ENCODE results near the gene MYRIP.
"Not testable (repeated sequence)": the region's sequence is repeated elsewhere in the genome, so short reads cannot be mapped to it uniquely, and the experiment has no call there.

Gene MYRIP

GRCh38 chr3:39808467-39809180 is 785 bp upstream of the MYRIP start:
- DNase-seq (ENCODE audit: low read depth): no peak

GRCh38 chr3:39809995-39810595 is 686 bp downstream of the MYRIP start:
- no peak for DNase-seq (ENCODE audit: low read depth)

DNA sequence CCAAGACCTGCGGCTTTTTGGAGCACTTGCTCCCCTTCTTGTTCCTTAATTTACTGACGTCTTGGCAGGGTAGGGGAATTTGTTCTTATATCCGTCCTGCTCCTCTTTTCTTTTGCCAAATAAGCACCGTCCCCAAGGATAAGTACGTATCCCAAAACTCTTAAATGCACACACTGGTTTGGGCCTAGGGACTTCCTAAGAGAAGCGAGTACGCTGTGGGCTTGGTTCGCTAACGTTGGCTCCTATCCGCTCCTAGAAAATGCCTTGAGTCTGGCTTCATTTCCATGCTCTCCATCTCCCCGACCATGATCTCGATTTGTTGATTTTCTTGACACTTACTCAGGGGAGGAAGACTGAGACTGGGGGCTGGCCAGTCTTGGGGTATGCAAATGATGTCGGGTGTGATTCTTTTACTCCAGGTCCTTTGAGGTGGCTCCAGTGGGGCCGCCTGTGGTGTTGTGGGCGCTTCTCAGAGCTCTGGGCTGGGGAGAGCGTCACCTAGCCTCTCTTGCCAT is 1.3 kb downstream of the MYRIP start:
- DNase-seq (ENCODE audit: low read depth): no peak

GRCh38 chr3:39811561-39811960 is 2.2 kb downstream of the MYRIP start:
- DNase-seq (ENCODE audit: low read depth): no peak

DNA sequence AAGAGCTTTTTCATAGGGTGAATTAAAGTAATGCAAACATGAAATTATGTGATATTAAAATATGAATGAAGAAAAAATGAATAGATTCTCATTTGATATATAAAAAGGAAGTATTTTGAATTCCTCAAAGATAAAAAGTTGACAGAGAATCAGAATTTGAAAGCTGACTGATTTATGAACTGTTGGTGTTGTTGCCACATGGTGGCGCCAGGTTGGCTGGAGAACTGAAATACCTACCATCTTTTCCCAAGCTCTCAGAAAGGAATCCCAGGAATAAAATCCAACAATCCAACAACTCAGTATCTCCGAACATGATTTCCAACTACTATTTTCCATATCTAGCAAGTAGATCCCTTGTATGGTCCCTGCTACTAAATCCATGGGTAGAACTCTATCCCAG is 3.1 kb downstream of the MYRIP start:
- no peak for DNase-seq (ENCODE audit: low read depth)

GRCh38 chr3:39814007-39814406 is 4.6 kb downstream of the MYRIP start:
- no peak for DNase-seq (ENCODE audit: low read depth)

- DNase-seq (ENCODE audit: low read depth): no peak
These were observed 10.5 kb downstream of the MYRIP start for GRCh38 chr3:39819899-39820298.

- not testable (repeated sequence) for DNase-seq (ENCODE audit: low read depth)
These were observed 24.4 kb downstream of the MYRIP start for GRCh38 chr3:39833764-39834163.

- DNase-seq (ENCODE audit: low read depth): no peak
These were observed 30.1 kb downstream of the MYRIP start for GRCh38 chr3:39839484-39839883.

- no peak for DNase-seq (ENCODE audit: low read depth)
These were observed 34.0 kb downstream of the MYRIP start for GRCh38 chr3:39843440-39843839.

DNA sequence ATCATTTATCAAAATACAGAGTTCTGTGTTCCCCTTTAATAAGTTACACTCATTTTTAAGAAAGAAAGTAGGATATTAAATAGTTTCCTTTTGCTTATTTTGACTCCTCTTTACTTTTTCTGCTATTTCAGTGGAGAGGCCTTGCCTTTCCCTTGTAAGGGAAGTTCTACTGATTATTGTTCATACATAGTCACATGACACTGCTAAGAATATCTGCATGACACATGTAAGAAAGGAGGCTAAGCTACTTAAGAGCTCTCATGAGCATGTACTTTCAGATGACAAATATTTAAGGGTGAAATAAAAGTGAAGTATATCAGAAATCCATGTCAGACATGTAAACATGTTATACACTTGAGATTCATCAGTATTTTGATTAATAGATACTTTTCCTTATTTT is 39.0 kb downstream of the MYRIP start:
- no peak for DNase-seq (ENCODE audit: low read depth)

DNA sequence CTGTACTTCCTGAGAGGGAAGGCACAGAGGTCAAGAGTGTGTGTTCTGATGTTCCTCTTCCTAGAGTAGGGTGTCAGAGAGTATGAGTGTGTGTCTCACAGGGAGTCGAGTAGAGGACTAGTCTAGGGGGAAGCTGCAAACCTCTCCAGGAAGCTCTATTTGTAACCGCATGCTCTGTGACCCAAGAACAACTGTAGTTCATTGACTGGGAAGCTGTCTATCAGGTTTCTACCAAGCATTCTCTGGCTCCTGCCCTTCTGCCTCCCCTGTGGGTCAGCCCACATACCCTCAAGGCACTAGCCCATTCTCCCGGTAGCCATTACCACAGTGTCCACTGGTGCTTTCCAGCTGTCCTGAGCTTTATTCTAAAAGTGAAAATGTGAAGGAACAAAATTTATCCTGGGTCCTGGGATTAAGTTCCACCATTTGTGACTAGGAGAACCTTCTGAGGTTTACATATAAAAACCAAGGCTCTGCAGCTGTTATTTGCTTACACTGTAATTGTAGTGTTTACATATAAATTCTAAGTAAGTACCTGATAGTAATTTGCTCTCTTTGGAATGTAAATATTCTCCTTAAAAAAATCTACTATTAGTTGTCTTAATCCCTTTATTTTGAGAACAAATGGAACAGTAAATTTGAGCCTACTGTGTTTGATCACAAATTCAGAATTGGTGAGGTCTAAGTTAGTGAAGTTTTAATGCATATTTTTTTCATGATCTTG is 40.7 kb downstream of the MYRIP start:
- no peak for DNase-seq (ENCODE audit: low read depth)

DNA sequence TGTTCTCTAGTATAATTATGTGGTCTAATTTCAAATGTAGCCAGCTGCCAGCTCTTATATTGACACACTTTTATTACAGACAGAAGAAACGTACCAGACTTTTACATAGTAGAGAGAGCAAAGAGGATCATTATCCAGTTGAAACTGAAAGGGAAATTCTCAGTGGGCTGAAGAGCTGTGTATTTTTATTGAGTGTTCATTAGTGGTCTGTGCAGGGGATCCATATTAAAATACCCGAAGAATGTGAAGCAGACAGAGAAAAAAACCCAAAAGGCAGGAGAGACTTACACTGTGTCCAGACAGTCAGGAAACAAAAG is 41.3 kb downstream of the MYRIP start:
- no peak for DNase-seq (ENCODE audit: low read depth)

GRCh38 chr3:39855517-39855916 is 46.1 kb downstream of the MYRIP start:
- no peak for DNase-seq (ENCODE audit: low read depth)

GRCh38 chr3:39869890-39870289 is 60.5 kb downstream of the MYRIP start:
- DNase-seq (ENCODE audit: low read depth): no peak

- DNase-seq (ENCODE audit: low read depth): no peak
These were observed 61.3 kb downstream of the MYRIP start for GRCh38 chr3:39870706-39871105.

- no peak for DNase-seq (ENCODE audit: low read depth)
These were observed 70.2 kb downstream of the MYRIP start for GRCh38 chr3:39879581-39879980.

GRCh38 chr3:39882111-39882510 is 72.7 kb downstream of the MYRIP start:
- no peak for DNase-seq (ENCODE audit: low read depth)

DNA sequence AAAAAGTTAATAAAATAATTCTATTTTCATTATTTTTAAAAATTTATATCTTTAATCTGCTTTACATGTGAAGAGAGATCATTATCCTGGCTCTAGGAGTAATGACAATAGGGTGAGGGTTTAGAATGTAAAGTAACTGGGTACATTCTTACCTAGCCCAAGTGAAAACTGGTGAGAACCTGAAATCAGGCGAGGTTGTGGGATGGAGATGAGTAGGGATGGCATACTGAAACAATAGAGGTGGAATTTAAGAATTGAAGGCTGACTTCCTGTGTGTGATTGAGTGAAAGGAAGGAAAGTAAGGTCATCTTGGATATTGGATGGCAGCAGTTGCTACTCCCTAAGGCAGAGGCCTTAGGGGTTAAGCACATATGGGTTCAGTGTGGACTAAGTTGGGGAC is 82.7 kb downstream of the MYRIP start:
- no peak for DNase-seq (ENCODE audit: low read depth)

- no peak for DNase-seq (ENCODE audit: low read depth)
These were observed 86.8 kb downstream of the MYRIP start for GRCh38 chr3:39896184-39896583.

DNA sequence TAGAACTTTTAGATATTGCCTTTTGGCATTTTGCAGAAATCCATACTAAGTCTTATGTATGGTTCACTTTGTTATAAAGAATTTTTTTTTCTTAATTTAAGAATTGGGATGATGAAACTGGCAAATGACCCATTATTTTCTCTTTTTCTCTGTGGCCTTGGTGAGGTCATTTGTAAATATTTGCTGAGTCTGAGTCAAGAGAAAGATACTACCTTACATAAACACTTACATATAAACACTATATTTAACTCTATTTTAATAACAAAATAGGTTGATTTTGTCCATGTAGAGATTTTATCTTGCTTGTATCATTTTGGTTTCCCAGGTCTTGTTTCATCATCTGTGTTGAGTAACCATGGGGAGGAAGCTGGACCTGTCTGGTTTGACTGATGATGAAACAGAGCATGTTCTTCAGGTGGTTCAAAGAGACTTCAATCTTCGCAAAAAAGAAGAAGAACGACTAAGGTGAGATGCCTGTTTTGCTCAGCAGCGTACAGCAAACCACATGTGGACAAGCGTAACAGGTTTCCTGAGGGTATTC is 91.1 kb downstream of the MYRIP start:
- DNase-seq (ENCODE audit: low read depth): no peak

- DNase-seq (ENCODE audit: low read depth): no peak
These were observed 93.8 kb downstream of the MYRIP start for GRCh38 chr3:39903253-39903652.

- no peak for DNase-seq (ENCODE audit: low read depth)
These were observed 96.4 kb downstream of the MYRIP start for GRCh38 chr3:39905788-39906187.
